K562 (cell line): ENCODE results near the gene CRYBG1. TPM values are rescaled to one million over a fixed set of nuclear protein-coding genes. Genes with fewer than 3 reads are reported as not detected.

Experiments used
- DNMT1 ChIP-seq: fragments of 450-650 bp; IDR thresholded peaks from 2 replicates; pipeline ENCODE4 v1.6.1; 2016; ENCODE audit warnings: antibody characterized with exemption, mild to moderate bottlenecking
- RAD21 ChIP-seq, 2 experiments: fragments of 250-450 bp in 1 of 2; fragments of 450-650 bp in 1 of 2; sonication (Bioruptor Pico) in 1 of 2; formaldehyde crosslinking in 1 of 2; IDR thresholded peaks in 1 of 2; conservative IDR thresholded peaks in 1 of 2; 2 replicates each; pipeline versions ENCODE4 v1.4.0 to v1.8.0; 2020 to 2022; ENCODE audit warnings: mild to moderate bottlenecking in 2 of 2, moderate library complexity in 1 of 2
- RBM14 ChIP-seq: fragments of 200-400 bp; formaldehyde crosslinking; IDR thresholded peaks from 2 replicates; pipeline ENCODE4 v1.6.1; 2018; ENCODE audit warnings: low read depth, mild to moderate bottlenecking, low read length, moderate library complexity, borderline replicate concordance; ENCODE audit not compliant: insufficient read depth
- SAP30 ChIP-seq: fragments of 200-600 bp; sonication (generic); IDR thresholded peaks from 2 replicates; pipeline ENCODE4 v1.6.1; 2012; ENCODE audit warnings: borderline replicate concordance, low read depth, mild to moderate bottlenecking, moderate library complexity, low read length, control low read depth, inconsistent platforms; ENCODE audit not compliant: insufficient read depth, poor library complexity, severe bottlenecking
- SMC3 ChIP-seq: conservative IDR thresholded peaks from 2 replicates; pipeline ENCODE4 v1.6.1; 2011; ENCODE audit warnings: low read depth, low read length, improper control_type of control experiment; ENCODE audit not compliant: insufficient read depth
- polyA plus RNA-seq, 8 experiments: library from polyadenylated mRNA; depleted of rRNA in 4 of 8; stranded (reverse) in 5 of 8; unstranded in 3 of 8; fragments of >200 nt; fragmentation: Nextera tagmentation in 2 of 8; fragmentation: Illumina TruSeq in 1 of 8; extraction: Ambion mirVana in 2 of 8; extraction: Trizol in 1 of 8; gene quantifications; 2 replicates each; pipeline versions ENCODE4 v1.2.1 to v1.2.3, GENCODE V29; 2011 to 2014; ENCODE audit warnings: inconsistent platforms in 1 of 8, missing spikeins in 1 of 8
- total RNA-seq, 7 experiments: library from RNA; depleted of rRNA in 6 of 7; stranded (reverse); fragments of >200 nt in 6 of 7; fragmentation: Illumina TruSeq in 2 of 7; extraction: Trizol in 2 of 7; gene quantifications; 2 replicates each; pipeline versions ENCODE4 v1.2.1 to v1.2.3, GENCODE V29; 2011 to 2021; ENCODE audit warnings: low replicate concordance in 1 of 7
- TF ChIP-seq, protein P1 (sequence below), 3 experiments: IDR thresholded peaks in 2 of 3; conservative IDR thresholded peaks in 1 of 3; 2 replicates each; pipeline ENCODE4 v1.5.1; 2011 to 2012; ENCODE audit warnings: low read length in 3 of 3, mild to moderate bottlenecking in 3 of 3, control low read depth in 2 of 3, improper control_type of control experiment in 1 of 3, inconsistent platforms in 1 of 3, low read depth in 1 of 3, mixed read lengths in 1 of 3, moderate library complexity in 1 of 3; ENCODE audit not compliant: insufficient read depth in 2 of 3
- TF ChIP-seq, protein P2 (sequence below), 2 experiments: fragments of 450-650 bp; formaldehyde crosslinking in 1 of 2; IDR thresholded peaks; 2 replicates each; pipeline versions ENCODE4 v1.4.0 to v1.6.1; 2014 to 2020; ENCODE audit warnings: mild to moderate bottlenecking in 2 of 2, borderline replicate concordance in 1 of 2, low read depth in 1 of 2

Gene CRYBG1
- total and polyA plus RNA-seq, 9 of the 15 experiments (the other 6 are each of a cell fraction or from before 2014, with no cell fraction given), result 0.07 to 0.47 (median 0.11) TPM

DNA sequence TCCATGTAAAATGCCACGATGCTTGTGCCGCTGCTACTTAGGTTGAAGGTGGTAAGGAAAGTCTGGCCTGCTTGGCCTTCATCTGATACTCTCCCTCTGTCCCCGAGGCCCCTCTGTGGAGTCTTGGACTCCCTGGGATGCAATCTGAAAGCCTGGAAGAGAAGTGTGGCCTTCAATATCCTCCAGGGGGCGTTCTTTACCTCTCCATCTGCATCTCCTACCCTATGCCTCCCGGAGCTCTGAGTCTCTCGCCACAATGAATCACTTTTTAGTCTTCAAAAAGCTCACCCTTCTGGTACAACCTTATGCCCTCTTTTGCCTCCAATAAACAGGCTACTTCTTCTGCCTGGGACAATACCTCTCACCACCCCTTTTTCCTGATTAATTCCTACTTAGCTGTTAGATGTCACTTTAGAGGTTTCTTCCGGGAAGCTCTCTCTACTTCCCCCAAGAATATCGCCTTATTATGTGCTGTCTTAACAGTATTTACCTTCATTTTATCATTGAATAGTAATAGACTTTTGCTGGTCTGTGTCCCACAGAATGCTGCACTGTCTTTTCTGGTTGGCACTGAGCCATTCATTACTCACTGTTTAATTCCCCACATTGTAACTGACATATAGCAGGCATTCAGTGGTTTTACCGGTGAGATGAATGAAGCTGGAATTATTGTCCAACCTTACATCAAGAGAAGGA, 21.0 kb upstream of the CRYBG1 start (continued):
- TF ChIP-seq SAP30 (no peak), RAD21 (CRISPR knock-in tag; conservative IDR thresholded peaks at IDR 0.05 in 1 of 2, IDR thresholded peaks at IDR 0.05 in 1 of 2) (peak; percentile 35 to 71; a peak in 3 of 4 replicates), RBM14 (no peak), DNMT1 (no peak), SMC3 (peak; percentile 45)
- TF ChIP-seq, protein P1, sequence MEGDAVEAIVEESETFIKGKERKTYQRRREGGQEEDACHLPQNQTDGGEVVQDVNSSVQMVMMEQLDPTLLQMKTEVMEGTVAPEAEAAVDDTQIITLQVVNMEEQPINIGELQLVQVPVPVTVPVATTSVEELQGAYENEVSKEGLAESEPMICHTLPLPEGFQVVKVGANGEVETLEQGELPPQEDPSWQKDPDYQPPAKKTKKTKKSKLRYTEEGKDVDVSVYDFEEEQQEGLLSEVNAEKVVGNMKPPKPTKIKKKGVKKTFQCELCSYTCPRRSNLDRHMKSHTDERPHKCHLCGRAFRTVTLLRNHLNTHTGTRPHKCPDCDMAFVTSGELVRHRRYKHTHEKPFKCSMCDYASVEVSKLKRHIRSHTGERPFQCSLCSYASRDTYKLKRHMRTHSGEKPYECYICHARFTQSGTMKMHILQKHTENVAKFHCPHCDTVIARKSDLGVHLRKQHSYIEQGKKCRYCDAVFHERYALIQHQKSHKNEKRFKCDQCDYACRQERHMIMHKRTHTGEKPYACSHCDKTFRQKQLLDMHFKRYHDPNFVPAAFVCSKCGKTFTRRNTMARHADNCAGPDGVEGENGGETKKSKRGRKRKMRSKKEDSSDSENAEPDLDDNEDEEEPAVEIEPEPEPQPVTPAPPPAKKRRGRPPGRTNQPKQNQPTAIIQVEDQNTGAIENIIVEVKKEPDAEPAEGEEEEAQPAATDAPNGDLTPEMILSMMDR (IDR thresholded peaks at IDR 0.05 in 2 of 3, conservative IDR thresholded peaks at IDR 0.05 in 1 of 3; ENCODE audit: insufficient read depth in 2 of 3, low read depth in 1 of 3, low read length in 3 of 3), result peak; percentile 73 to 84 (median 81)
- TF ChIP-seq, protein P2, sequence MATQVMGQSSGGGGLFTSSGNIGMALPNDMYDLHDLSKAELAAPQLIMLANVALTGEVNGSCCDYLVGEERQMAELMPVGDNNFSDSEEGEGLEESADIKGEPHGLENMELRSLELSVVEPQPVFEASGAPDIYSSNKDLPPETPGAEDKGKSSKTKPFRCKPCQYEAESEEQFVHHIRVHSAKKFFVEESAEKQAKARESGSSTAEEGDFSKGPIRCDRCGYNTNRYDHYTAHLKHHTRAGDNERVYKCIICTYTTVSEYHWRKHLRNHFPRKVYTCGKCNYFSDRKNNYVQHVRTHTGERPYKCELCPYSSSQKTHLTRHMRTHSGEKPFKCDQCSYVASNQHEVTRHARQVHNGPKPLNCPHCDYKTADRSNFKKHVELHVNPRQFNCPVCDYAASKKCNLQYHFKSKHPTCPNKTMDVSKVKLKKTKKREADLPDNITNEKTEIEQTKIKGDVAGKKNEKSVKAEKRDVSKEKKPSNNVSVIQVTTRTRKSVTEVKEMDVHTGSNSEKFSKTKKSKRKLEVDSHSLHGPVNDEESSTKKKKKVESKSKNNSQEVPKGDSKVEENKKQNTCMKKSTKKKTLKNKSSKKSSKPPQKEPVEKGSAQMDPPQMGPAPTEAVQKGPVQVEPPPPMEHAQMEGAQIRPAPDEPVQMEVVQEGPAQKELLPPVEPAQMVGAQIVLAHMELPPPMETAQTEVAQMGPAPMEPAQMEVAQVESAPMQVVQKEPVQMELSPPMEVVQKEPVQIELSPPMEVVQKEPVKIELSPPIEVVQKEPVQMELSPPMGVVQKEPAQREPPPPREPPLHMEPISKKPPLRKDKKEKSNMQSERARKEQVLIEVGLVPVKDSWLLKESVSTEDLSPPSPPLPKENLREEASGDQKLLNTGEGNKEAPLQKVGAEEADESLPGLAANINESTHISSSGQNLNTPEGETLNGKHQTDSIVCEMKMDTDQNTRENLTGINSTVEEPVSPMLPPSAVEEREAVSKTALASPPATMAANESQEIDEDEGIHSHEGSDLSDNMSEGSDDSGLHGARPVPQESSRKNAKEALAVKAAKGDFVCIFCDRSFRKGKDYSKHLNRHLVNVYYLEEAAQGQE (IDR thresholded peaks at IDR 0.05; ENCODE audit: borderline replicate concordance), result peak; percentile 43; the same call in 1 of the 2 replicates
- TF ChIP-seq, protein P2 (CRISPR knock-in tag; IDR thresholded peaks at IDR 0.05; ENCODE audit: low read depth), result no peak
